Stomach (tissue), 4 donors: ENCODE measurements around the gene SMC1A.

Experiments used
- CTCF ChIP-seq, 7 experiments: fragments of 450-650 bp in 4 of 7; fragments of 200-600 bp in 3 of 7; sonication (generic) in 3 of 7; IDR thresholded peaks; one replicate each; pipeline ENCODE4 v1.5.1; 2016 to 2019; ENCODE audit warnings: antibody characterized with exemption in 7 of 7, control low read depth in 2 of 7, mild to moderate bottlenecking in 1 of 7
- POLR2A ChIP-seq, 4 donors: fragments of 450-650 bp; IDR thresholded peaks; one replicate each; pipeline ENCODE4 v1.6.1; 2016; ENCODE audit warnings: antibody characterized with exemption in 4 of 4, control low read depth in 2 of 4, mild to moderate bottlenecking in 1 of 4, moderate library complexity in 1 of 4
- POLR2AphosphoS5 ChIP-seq, 3 donors: sonication (generic); formaldehyde crosslinking; IDR thresholded peaks; one replicate each; pipeline ENCODE4 v1.6.1; 2016; ENCODE audit warnings: antibody characterized with exemption in 3 of 3

- TF ChIP-seq CTCF (IDR thresholded peaks at IDR 0.05) (no peak), POLR2A (IDR thresholded peaks at IDR 0.05) (no peak), POLR2AphosphoS5 (IDR thresholded peaks at IDR 0.05) (no peak)
Measured at GRCh38 chrX:53447441-53447840, 25.0 kb upstream of the SMC1A start.
